B cell (primary cell): Measurements from ENCODE around the gene ATXN1. TPM values are rescaled to one million over a fixed set of nuclear protein-coding genes. Genes with fewer than 3 reads are reported as not detected.

Source experiments
- ATAC-seq: fragments of 200-7000 bp; cut with Tn5 transposase; one replicate; pipeline ENCODE4 v1.10.0; 2021; ENCODE audit warnings: low read depth, mild to moderate bottlenecking, moderate number of reproducible peaks, moderate library complexity
- CTCF ChIA-PET: fragments of 350-600 bp; sonication (Branson Sonifier 250); formaldehyde crosslinking; loops from one replicate; lab custom pipeline; 2021; ENCODE audit warnings: antibody characterized with exemption, inconsistent platforms; lab: Charles Lee
- POLR2A ChIA-PET: fragments of 350-600 bp; sonication (Branson Sonifier 250); formaldehyde crosslinking; loops from one replicate; lab custom pipeline; 2021; ENCODE audit warnings: antibody characterized with exemption; lab: Charles Lee
- DNase-seq: peaks from one replicate; pipeline ENCODE4 v3.0.0; 2013
- H2AFZ ChIP-seq: 2 replicates; pipeline ENCODE4 v1.6.1; 2012; ENCODE audit warnings: mild to moderate bottlenecking, low read depth, low read length; ENCODE audit not compliant: insufficient read depth, poor library complexity, severe bottlenecking
- H3K27ac ChIP-seq, 2 donors: 1 replicate in 1 of 2; 2 replicates in 1 of 2; pipeline ENCODE4 v1.5.1; 2012 to 2013; ENCODE audit warnings: low read length in 2 of 2, mild to moderate bottlenecking in 2 of 2, moderate library complexity in 1 of 2
- H3K27me3 ChIP-seq, 4 experiments: fragments of 200-600 bp in 1 of 4; sonication (generic) in 1 of 4; replicated peaks in 1 of 4; 1 replicate in 2 of 4; 2 replicates in 2 of 4; pipeline versions ENCODE4 v1.6.1 to v1.7.0; 2013 to 2016; ENCODE audit warnings: low read length in 3 of 4, mild to moderate bottlenecking in 2 of 4, mixed read lengths in 1 of 4, moderate library complexity in 1 of 4; ENCODE audit not compliant: insufficient read depth in 4 of 4, control insufficient read depth in 3 of 4; ENCODE audit errors: control extremely low read depth in 1 of 4
- H3K36me3 ChIP-seq, 2 experiments: replicated peaks in 1 of 2; 1 replicate in 1 of 2; 2 replicates in 1 of 2; pipeline versions ENCODE4 v1.6.1 to v1.7.1; 2013; ENCODE audit warnings: low read length in 1 of 2; ENCODE audit not compliant: insufficient read depth in 2 of 2, control insufficient read depth in 1 of 2; ENCODE audit errors: control extremely low read depth in 1 of 2, extremely low read depth in 1 of 2
- H3K4me1 ChIP-seq, 2 donors: fragments of 200-600 bp in 1 of 2; sonication (generic) in 1 of 2; 1 replicate in 1 of 2; 2 replicates in 1 of 2; pipeline versions ENCODE4 v1.5.1 to v1.6.1; 2013 to 2017; ENCODE audit warnings: low read length in 2 of 2; ENCODE audit not compliant: control insufficient read depth in 2 of 2, insufficient read depth in 2 of 2
- H3K4me2 ChIP-seq: replicated peaks from 2 replicates; pipeline ENCODE3; 2012; ENCODE audit warnings: mild to moderate bottlenecking, low read depth, low read length; ENCODE audit not compliant: poor library complexity, severe bottlenecking
- H3K4me3 ChIP-seq, 5 experiments: fragments of 200-600 bp in 1 of 5; sonication (generic) in 1 of 5; 1 replicate in 3 of 5; 2 replicates in 2 of 5; pipeline versions ENCODE4 v1.5.1 to v1.7.0; 2011 to 2016; ENCODE audit warnings: low read length in 4 of 5, mild to moderate bottlenecking in 4 of 5, low read depth in 2 of 5, control low read depth in 1 of 5, moderate library complexity in 1 of 5; ENCODE audit not compliant: insufficient read depth in 1 of 5; ENCODE audit errors: control extremely low read depth in 1 of 5, extremely low read depth in 1 of 5
- H3K79me2 ChIP-seq: fragments of 200-600 bp; sonication (generic); one replicate; pipeline ENCODE4 v1.6.0; 2016; ENCODE audit warnings: low read length; ENCODE audit not compliant: control insufficient read depth, insufficient read depth
- H3K9ac ChIP-seq: fragments of 200-600 bp; sonication (generic); 2 replicates; pipeline ENCODE4 v1.6.1; 2017; ENCODE audit warnings: mild to moderate bottlenecking, low read length, moderate library complexity
- H3K9me3 ChIP-seq, 3 donors: one replicate each; pipeline versions ENCODE4 v1.6.1 to v1.7.1; 2013; ENCODE audit warnings: low read length in 2 of 3; ENCODE audit not compliant: control insufficient read depth in 2 of 3, insufficient read depth in 1 of 3; ENCODE audit errors: control extremely low read depth in 1 of 3
- H4K20me1 ChIP-seq: 2 replicates; pipeline ENCODE4 v1.6.0; 2012; ENCODE audit warnings: mild to moderate bottlenecking, low read length; ENCODE audit not compliant: insufficient read depth, control insufficient read depth, poor library complexity, severe bottlenecking
- H3K27ac Mint-ChIP-seq: one replicate; pipeline ENCODE4 v1.8.0; 2021; ENCODE audit warnings: mixed read lengths
- H3K27me3 Mint-ChIP-seq: one replicate; pipeline ENCODE4 v1.8.0; 2021; ENCODE audit warnings: mixed read lengths
- H3K4me1 Mint-ChIP-seq: one replicate; pipeline ENCODE4 v1.8.0; 2021; ENCODE audit warnings: mixed read lengths
- H3K4me3 Mint-ChIP-seq: one replicate; pipeline ENCODE4 v1.8.0; 2021; ENCODE audit warnings: mixed read lengths
- H3K9me3 Mint-ChIP-seq: one replicate; pipeline ENCODE4 v1.8.0; 2022; ENCODE audit warnings: mixed read lengths; ENCODE audit not compliant: insufficient read depth
- CTCF ChIP-seq: fragments of 200-600 bp; IDR thresholded peaks from one replicate; pipeline ENCODE4 v1.8.0; 2022; ENCODE audit warnings: antibody characterized with exemption, mild to moderate bottlenecking
- EZH2 ChIP-seq: IDR thresholded peaks from 2 replicates; pipeline ENCODE4 v1.6.1; 2012; ENCODE audit warnings: borderline replicate concordance, low read depth, mild to moderate bottlenecking, moderate library complexity, low read length; ENCODE audit not compliant: insufficient read depth, poor library complexity, severe bottlenecking
- WGBS: methylation state at CpG from one replicate; pipeline ENCODE4 v1.1.5; 2013; ENCODE audit warnings: missing lambda C conversion rate; ENCODE audit not compliant: insufficient coverage; 5-methylcytosine and 5-hydroxymethylcytosine counted together
- intact Hi-C: fragments of 100-400 bp; cut with micrococcal nuclease; formaldehyde crosslinking; loops from one replicate; pipeline ENCODE4 v1.10.0; 2022
- polyA plus RNA-seq: library from polyadenylated mRNA; depleted of rRNA; stranded (reverse); fragments of >200 nt; gene quantifications from 2 replicates; pipeline ENCODE4 v1.2.3, GENCODE V29; 2012
- total RNA-seq, 2 donors: library from RNA; stranded (reverse); fragments of 120-200 nt in 1 of 2; gene quantifications; 1 replicate in 1 of 2; 2 replicates in 1 of 2; pipeline versions ENCODE4 v1.2.3 to v1.2.4, GENCODE V29; 2013 to 2022

Gene ATXN1
- total and polyA plus RNA-seq, 2 donors (not counting 1 experiment from before 2014, with no cell fraction given) = 5.7 to 63.8 TPM

GRCh38 chr6:16496991-16497801 is 264.1 kb downstream of the ATXN1 start:
- Histone ChIP-seq H3K9ac (no peak overlapping the region), H3K27ac (no peak overlapping the region), H3K4me1 (peaks cover 5 to 15% of the 10 kb centered on the region in 2 donors), H3K4me3 (no peak overlapping the region), H3K4me2 (no peak overlapping the region), H3K9me3 (peaks cover 1 to 9% (median 3%) of the 10 kb centered on the region in 3 donors), H3K36me3 (no peaks in the 10 kb centered on the region), H4K20me1 (no peaks in the 10 kb centered on the region), H2AFZ (no peak overlapping the region), H3K27me3 (no peaks in the 10 kb centered on the region), H3K79me2 (no peaks in the 10 kb centered on the region)
- intact Hi-C loops = no loop called here
- WGBS = 96% methylated on average over 9 of the region's 11 CpGs
- Mint-ChIP-seq H3K4me3 (no peak overlapping the region), H3K9me3 (peaks cover 2% of the 10 kb centered on the region), H3K4me1 (peaks cover 34% of the 10 kb centered on the region), H3K27me3 (no peaks in the 10 kb centered on the region), H3K27ac (no peak overlapping the region)
- CTCF ChIA-PET = interaction anchor here (3.2 kb wide), 1 partner anchor 14 kb away, joined by 19 read pairs; no protein-coding TSS in a partner anchor
- no peak for ATAC-seq
- TF ChIP-seq CTCF (no peak), EZH2 (no peak)
- POLR2A ChIA-PET = no interaction called here
- no peak for DNase-seq

GRCh38 chr6:16496210-16496609 is 265.1 kb downstream of the ATXN1 start:
- TF ChIP-seq CTCF = no peak
- no peak for TF ChIP-seq EZH2
- Histone ChIP-seq H3K4me2 (no peak overlapping the region), H3K27me3 (no peaks in the 10 kb centered on the region), H3K79me2 (no peaks in the 10 kb centered on the region), H3K36me3 (no peaks in the 10 kb centered on the region), H3K9me3 (peaks cover 1 to 9% (median 3%) of the 10 kb centered on the region in 3 donors), H3K4me1 (peaks cover 5 to 15% of the 10 kb centered on the region in 2 donors), H4K20me1 (no peaks in the 10 kb centered on the region), H3K27ac (no peak overlapping the region), H3K9ac (no peak overlapping the region), H3K4me3 (no peak overlapping the region), H2AFZ (no peak overlapping the region)
- peaks cover 34% of the 10 kb centered on the region for H3K4me1 Mint-ChIP-seq
- no peak for ATAC-seq
- ChIA-PET CTCF (interaction anchor here (0.8 to 3.2 kb wide), 6 partner anchors 9 to 164 kb away, joined by 3 to 19 read pairs (median 4); no protein-coding TSS in a partner anchor), POLR2A (interaction anchor here (1.3 to 1.7 kb wide), 2 partner anchors 76 to 95 kb away, joined by 5 read pairs; no protein-coding TSS in a partner anchor)
- no peak for DNase-seq
- no peak overlapping the region for H3K4me3 Mint-ChIP-seq
- no CpG with 5 or more reads among the region's 5 CpGs for WGBS
- no peak overlapping the region for H3K27ac Mint-ChIP-seq
- intact Hi-C loops = no loop called here
- peaks cover 2% of the 10 kb centered on the region for H3K9me3 Mint-ChIP-seq
- H3K27me3 Mint-ChIP-seq = no peaks in the 10 kb centered on the region
